A549 (cell line): ENCODE data around the gene KCNIP4.

Source experiments
- CBX8 ChIP-seq: fragments of 200-600 bp; sonication (generic); IDR thresholded peaks from 2 replicates; pipeline ENCODE4 v1.6.1; 2016
- CEBPB ChIP-seq, 2 experiments: fragments of >200 bp in 1 of 2; sonication (Bioruptor Twin) in 1 of 2; formaldehyde crosslinking in 1 of 2; IDR thresholded peaks; 2 replicates each; pipeline ENCODE4 v1.6.1; 2012 to 2016
- EP300 ChIP-seq, 2 experiments: fragments of >200 bp; sonication (Bioruptor Twin); formaldehyde crosslinking; IDR thresholded peaks; 2 replicates in 1 of 2; 3 replicates in 1 of 2; pipeline ENCODE4 v1.6.1; 2016 to 2017
- JUN ChIP-seq, 2 experiments: fragments of >200 bp; sonication (Bioruptor Twin); formaldehyde crosslinking; IDR thresholded peaks; 2 replicates in 1 of 2; 3 replicates in 1 of 2; pipeline ENCODE4 v1.6.1; 2016 to 2017
- NPAS2 ChIP-seq: fragments of 250-450 bp; sonication (Bioruptor Pico); IDR thresholded peaks from 2 replicates; pipeline ENCODE4 v1.8.0; 2022; ENCODE audit warnings: mild to moderate bottlenecking, moderate library complexity, borderline replicate concordance
- POLR2A ChIP-seq: IDR thresholded peaks from 2 replicates; pipeline ENCODE4 v1.6.1; 2012; ENCODE audit warnings: mild to moderate bottlenecking, low read length
- RCOR1 ChIP-seq: fragments of 150-350 bp; IDR thresholded peaks from 2 replicates; pipeline ENCODE4 v1.6.1; 2014; ENCODE audit warnings: antibody characterized with exemption, low read length, low read depth
- REST ChIP-seq: fragments of 200-600 bp; sonication (generic); IDR thresholded peaks from 2 replicates; pipeline ENCODE4 v1.6.1; 2016; ENCODE audit warnings: antibody characterized with exemption, mild to moderate bottlenecking, moderate library complexity
- TP53 ChIP-seq: fragments of 250-450 bp; sonication (Bioruptor Pico); IDR thresholded peaks from 2 replicates; pipeline ENCODE4 v1.5.0; 2021; ENCODE audit warnings: mild to moderate bottlenecking, moderate library complexity
- TF ChIP-seq, protein P1 (sequence below): fragments of >200 bp; sonication (Bioruptor Twin); formaldehyde crosslinking; IDR thresholded peaks from 3 replicates; pipeline ENCODE4 v1.5.1; 2016

DNA sequence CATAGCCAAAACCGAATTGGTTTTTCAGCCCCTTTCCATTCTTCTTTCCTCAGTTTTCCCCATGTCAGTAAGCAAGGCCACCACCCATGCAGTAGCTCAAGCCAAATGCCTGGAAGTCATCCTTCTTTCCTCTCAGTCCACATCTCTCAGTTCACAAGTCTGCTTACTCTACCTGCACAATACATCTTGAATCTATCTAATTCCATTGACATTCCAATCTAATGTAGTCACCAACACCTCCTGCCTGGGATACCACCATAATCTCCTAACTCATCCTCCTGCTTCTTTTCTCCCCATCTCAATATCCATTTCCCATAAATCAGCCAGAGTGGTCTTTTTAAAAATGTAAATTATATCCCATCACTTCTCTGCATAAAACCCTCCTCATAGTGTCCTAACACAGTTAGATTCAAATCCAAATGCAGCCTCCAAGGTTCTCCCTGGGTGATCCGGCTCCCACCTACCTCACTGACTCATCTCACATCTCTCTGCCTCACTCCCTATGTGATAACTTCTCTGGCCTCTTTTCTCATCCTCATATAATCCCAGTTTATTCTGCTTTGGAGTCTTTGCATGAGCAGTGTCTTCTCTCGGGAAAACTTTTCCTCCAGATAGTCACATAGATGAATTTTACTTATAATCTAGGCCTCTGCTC, 26.9 kb downstream of the KCNIP4 start:
- TF ChIP-seq POLR2A (no peak), RCOR1 (no peak), NPAS2 (CRISPR knock-in tag) (no peak), EP300 (IDR thresholded peaks at IDR 0.05) (no peak), TP53 (CRISPR knock-in tag) (no peak), REST (no peak), JUN (IDR thresholded peaks at IDR 0.05) (no peak), CBX8 (no peak), CEBPB (IDR thresholded peaks at IDR 0.05) (no peak)
- TF ChIP-seq, protein P1, sequence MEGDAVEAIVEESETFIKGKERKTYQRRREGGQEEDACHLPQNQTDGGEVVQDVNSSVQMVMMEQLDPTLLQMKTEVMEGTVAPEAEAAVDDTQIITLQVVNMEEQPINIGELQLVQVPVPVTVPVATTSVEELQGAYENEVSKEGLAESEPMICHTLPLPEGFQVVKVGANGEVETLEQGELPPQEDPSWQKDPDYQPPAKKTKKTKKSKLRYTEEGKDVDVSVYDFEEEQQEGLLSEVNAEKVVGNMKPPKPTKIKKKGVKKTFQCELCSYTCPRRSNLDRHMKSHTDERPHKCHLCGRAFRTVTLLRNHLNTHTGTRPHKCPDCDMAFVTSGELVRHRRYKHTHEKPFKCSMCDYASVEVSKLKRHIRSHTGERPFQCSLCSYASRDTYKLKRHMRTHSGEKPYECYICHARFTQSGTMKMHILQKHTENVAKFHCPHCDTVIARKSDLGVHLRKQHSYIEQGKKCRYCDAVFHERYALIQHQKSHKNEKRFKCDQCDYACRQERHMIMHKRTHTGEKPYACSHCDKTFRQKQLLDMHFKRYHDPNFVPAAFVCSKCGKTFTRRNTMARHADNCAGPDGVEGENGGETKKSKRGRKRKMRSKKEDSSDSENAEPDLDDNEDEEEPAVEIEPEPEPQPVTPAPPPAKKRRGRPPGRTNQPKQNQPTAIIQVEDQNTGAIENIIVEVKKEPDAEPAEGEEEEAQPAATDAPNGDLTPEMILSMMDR: no peak
